Karpas-422 (cell line): ENCODE data around the gene CTIF. TPM values are rescaled to one million over a fixed set of nuclear protein-coding genes. Genes with fewer than 3 reads are reported as not detected.

Experiments used
- DNase-seq: peaks from one replicate; pipeline ENCODE4 v3.0.0-alpha.2; 2015
- H2AFZ ChIP-seq: fragments of 200-600 bp; sonication (generic); 2 replicates; pipeline ENCODE4 v1.6.1; 2014; ENCODE audit warnings: antibody characterized with exemption, low read length, mixed read lengths
- H3K27ac ChIP-seq: fragments of 200-600 bp; sonication (generic); 2 replicates; pipeline ENCODE4 v1.5.1; 2014; ENCODE audit warnings: mild to moderate bottlenecking, low read length, moderate library complexity
- H3K27me3 ChIP-seq: fragments of 200-600 bp; sonication (generic); 2 replicates; pipeline ENCODE4 v1.6.1; 2014; ENCODE audit warnings: low read length, mixed read lengths
- H3K36me3 ChIP-seq: fragments of 200-600 bp; sonication (generic); 2 replicates; pipeline ENCODE4 v1.6.1; 2014; ENCODE audit warnings: low read length, mixed read lengths; ENCODE audit not compliant: insufficient read depth
- H3K4me1 ChIP-seq: fragments of 200-600 bp; sonication (generic); 2 replicates; pipeline ENCODE4 v1.6.1; 2014; ENCODE audit warnings: mild to moderate bottlenecking, low read length, mixed read lengths
- H3K4me2 ChIP-seq: fragments of 200-600 bp; sonication (generic); 2 replicates; pipeline ENCODE4 v1.6.1; 2014; ENCODE audit warnings: low read length, low read depth, mild to moderate bottlenecking; ENCODE audit not compliant: poor library complexity, severe bottlenecking
- H3K4me3 ChIP-seq: fragments of 200-600 bp; sonication (generic); 2 replicates; pipeline ENCODE4 v1.5.1; 2014; ENCODE audit warnings: mild to moderate bottlenecking, antibody characterized with exemption, low read length, mixed read lengths
- H3K79me2 ChIP-seq: fragments of 200-600 bp; sonication (generic); 2 replicates; pipeline ENCODE4 v1.6.1; 2014; ENCODE audit warnings: mild to moderate bottlenecking, low read length, mixed read lengths
- H3K9ac ChIP-seq: fragments of 200-600 bp; sonication (generic); 2 replicates; pipeline ENCODE4 v1.6.0; 2014; ENCODE audit warnings: low read length
- H3K9me2 ChIP-seq: fragments of 200-600 bp; sonication (generic), shearing (Covaris generic); replicated peaks from 2 replicates; pipeline ENCODE4 v1.6.0; 2014; ENCODE audit warnings: mild to moderate bottlenecking, low read length, moderate library complexity; ENCODE audit not compliant: insufficient read depth
- H3K9me3 ChIP-seq: fragments of 300-700, 200-600 bp; sonication (generic); 2 replicates; pipeline ENCODE4 v1.6.1; 2014; ENCODE audit warnings: low read length, mixed read lengths
- H4K20me1 ChIP-seq: fragments of 200-600 bp; sonication (generic); 2 replicates; pipeline ENCODE4 v1.6.1; 2014; ENCODE audit warnings: mild to moderate bottlenecking, antibody characterized with exemption, low read length, low read depth; ENCODE audit not compliant: insufficient read depth
- total RNA-seq: library from RNA; depleted of rRNA; stranded (reverse); fragments of >200 nt; shearing (Covaris generic); gene quantifications from 2 replicates; pipeline ENCODE4 v1.2.3, GENCODE V29; 2014; ENCODE audit warnings: low replicate concordance

The CTIF gene
- total RNA-seq, 1 experiment from 2014 or later, result 0.60 TPM

DNA sequence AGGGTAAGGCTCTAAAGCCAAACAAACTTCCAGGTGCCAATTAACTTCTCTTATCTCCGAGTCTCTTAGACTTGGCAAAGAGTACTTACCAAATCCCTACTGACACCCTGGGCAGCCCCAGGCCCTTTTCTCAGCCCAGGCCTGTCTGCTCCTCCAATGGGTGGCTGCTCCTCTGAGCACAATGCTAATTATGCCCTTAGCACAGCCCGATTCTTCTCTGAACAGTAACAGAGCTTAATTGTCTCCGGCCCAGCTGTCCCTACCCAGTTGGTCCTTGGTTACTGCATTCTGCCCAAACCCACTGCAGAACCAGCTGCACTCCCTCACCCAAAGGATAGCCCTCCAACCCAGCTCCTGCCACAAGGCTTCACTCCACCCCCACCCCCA lies 301.7 kb downstream of the CTIF start:
- peaks cover 17% of the 10 kb centered on the region for H3K4me1 ChIP-seq
- H3K9me3 ChIP-seq, result no peaks in the 10 kb centered on the region
- H3K27me3 ChIP-seq, result no peaks in the 10 kb centered on the region
- H3K79me2 ChIP-seq, result no peaks in the 10 kb centered on the region
- H3K27ac ChIP-seq, result no peak overlapping the region
- H3K9me2 ChIP-seq, result no peaks in the 10 kb centered on the region
- H3K4me3 ChIP-seq, result no peak overlapping the region
- H2AFZ ChIP-seq, result no peak overlapping the region
- DNase-seq, result no peak
- no peak overlapping the region for H3K9ac ChIP-seq
- peaks cover 12% of the 10 kb centered on the region; the same call in 1 of the 2 replicates for H4K20me1 ChIP-seq
- H3K36me3 ChIP-seq, result no peaks in the 10 kb centered on the region
- H3K4me2 ChIP-seq, result no peak overlapping the region

DNA sequence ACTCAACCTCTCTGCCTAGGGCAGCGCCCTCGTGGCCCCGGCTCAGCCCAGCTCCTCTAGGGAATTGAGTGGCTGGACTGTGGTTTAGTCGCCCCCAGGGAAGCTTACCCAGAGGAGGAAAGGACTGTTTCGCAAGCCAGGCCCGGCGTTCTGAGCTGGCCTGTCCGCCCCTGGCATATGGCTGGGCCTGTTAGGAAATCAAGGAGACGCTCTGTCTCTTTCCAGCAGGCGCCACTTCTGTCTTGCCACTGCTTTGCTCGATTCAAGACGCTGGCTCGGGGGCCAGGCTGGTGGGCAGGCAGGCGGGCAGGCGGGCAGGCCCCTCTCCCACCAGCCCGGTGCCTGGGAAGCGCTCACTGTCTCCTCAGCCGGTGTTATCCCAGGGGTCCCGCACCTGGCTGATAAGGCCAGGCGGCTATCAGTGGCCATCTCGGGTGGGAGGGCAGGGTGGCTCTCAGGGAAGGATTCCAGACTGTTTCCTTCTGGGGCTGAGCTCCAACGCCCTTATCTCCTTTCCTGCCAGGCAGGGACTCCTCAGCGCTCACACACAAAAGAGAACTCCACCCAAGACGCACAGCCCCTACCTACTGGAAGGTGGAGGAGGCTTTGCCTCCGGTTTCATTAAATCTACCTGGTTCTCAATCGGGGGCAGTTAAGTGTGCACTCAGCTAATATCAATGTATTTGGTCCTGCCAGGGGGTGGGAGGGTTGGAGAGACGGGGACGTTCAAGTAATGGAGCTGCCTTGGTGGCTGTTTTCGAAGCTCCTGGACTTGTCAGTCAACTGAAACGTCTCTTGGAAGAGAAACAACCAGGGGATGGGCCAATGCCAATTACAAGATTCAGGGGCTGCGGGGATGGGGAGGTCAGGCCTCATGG lies 302.8 kb downstream of the CTIF start:
- Histone ChIP-seq H3K4me1 (peaks cover 17% of the 10 kb centered on the region), H3K4me2 (no peak overlapping the region), H2AFZ (no peak overlapping the region), H3K27me3 (no peaks in the 10 kb centered on the region), H3K27ac (no peak overlapping the region), H3K9me3 (no peaks in the 10 kb centered on the region), H3K4me3 (no peak overlapping the region), H3K9me2 (no peaks in the 10 kb centered on the region), H3K9ac (no peak overlapping the region), H3K36me3 (no peaks in the 10 kb centered on the region), H4K20me1 (peaks cover 12% of the 10 kb centered on the region; the same call in 1 of the 2 replicates), H3K79me2 (no peaks in the 10 kb centered on the region)
- DNase-seq, result no peak

DNA sequence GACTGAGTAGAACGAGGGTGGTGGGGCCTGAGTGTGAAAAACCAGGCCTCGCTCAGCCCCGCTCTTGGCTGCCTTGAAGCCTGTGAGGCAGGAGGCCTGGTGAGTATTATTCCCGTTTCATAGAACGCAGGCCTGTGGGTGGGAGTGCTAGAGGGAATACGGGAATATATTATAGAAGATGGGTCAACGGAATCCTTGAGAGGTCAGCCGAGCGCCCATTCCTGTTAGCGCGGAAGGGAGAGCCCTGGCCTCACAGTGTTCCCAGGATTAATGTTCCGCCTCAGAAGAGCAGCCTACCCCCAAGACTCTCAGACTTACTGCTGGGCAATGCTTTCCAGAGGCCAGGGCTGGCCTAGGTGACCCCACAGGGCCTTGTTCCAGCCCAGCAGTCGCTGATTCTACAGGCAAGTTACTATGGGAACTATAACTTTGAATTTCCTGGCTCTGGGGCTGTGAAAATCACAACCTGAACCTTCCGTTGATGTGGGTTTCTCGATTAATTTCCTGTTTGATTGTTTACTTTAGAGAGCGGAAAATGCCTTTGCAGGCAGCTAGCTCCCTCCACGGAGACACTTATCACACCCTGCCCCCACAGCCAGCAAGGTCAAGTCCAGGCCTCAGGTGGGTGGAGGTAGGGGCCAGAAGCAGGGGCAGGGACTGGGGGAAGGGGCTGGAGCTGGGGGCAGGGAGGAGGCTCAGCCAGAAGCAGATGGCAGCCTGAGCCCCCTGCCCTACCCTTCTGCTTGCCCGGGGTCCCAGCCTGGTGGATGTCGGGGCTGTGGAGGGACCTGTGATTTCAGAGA lies 303.6 kb downstream of the CTIF start:
- Histone ChIP-seq H3K9ac (no peak overlapping the region), H3K4me1 (peaks cover 17% of the 10 kb centered on the region), H4K20me1 (peaks cover 5% of the 10 kb centered on the region; the same call in 1 of the 2 replicates), H3K9me2 (no peaks in the 10 kb centered on the region), H3K27me3 (no peaks in the 10 kb centered on the region), H2AFZ (no peak overlapping the region), H3K36me3 (no peaks in the 10 kb centered on the region), H3K79me2 (no peaks in the 10 kb centered on the region), H3K4me3 (no peak overlapping the region), H3K9me3 (no peaks in the 10 kb centered on the region), H3K27ac (no peak overlapping the region), H3K4me2 (no peak overlapping the region)
- no peak for DNase-seq

DNA sequence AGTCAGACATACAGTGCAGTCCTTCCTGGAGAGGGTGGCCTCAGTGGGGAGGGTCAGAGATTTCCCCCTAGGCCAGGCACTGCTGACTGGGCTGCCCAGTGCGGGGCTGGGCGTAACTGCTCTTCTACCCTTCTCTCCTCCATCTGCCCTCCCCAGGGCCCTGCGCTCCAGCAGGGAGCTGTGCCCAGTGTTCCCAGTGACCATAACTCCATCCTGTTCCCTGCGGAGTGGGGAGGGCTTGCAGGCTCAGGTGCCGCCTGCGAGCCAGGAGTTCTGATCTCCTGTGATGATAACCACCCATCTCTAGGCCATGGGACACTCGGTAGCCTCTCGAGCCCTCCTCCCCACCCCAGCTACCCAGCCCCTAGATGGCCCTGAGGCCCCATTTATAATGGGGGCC lies 304.3 kb downstream of the CTIF start:
- Histone ChIP-seq H4K20me1 (peaks cover 4% of the 10 kb centered on the region; the same call in 1 of the 2 replicates), H3K27ac (no peak overlapping the region), H3K9me2 (no peaks in the 10 kb centered on the region), H3K36me3 (no peaks in the 10 kb centered on the region), H3K79me2 (no peaks in the 10 kb centered on the region), H3K27me3 (no peaks in the 10 kb centered on the region), H3K9ac (no peak overlapping the region), H3K4me2 (no peak overlapping the region), H3K4me3 (no peak overlapping the region), H3K9me3 (no peaks in the 10 kb centered on the region), H3K4me1 (peaks cover 11% of the 10 kb centered on the region), H2AFZ (no peak overlapping the region)
- no peak for DNase-seq

DNA sequence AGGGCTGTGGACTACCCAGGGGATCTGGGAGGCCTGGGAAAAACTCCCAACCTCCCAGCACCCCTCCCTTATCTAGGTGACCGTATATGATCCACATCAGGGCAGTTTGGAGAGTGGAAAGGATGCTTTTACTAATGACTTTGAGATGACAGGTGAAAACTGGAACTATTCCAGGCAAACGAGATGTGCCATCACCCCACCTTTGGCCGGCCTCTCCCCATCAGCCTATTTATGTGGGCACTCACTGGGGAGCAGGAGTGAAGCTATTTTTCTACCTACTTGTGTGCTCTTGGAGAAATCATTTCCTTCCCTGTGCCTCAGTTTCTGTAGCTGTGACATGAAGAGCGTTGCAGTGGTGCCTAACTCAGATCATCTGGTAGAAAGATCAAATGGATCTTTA lies 304.8 kb downstream of the CTIF start:
- Histone ChIP-seq H4K20me1 (peaks cover 2% of the 10 kb centered on the region; the same call in 1 of the 2 replicates), H3K27ac (no peak overlapping the region), H3K79me2 (no peaks in the 10 kb centered on the region), H3K4me1 (peaks cover 6% of the 10 kb centered on the region), H3K4me3 (no peak overlapping the region), H3K9ac (no peak overlapping the region), H3K4me2 (no peak overlapping the region), H3K36me3 (no peaks in the 10 kb centered on the region), H2AFZ (no peak overlapping the region), H3K9me3 (no peaks in the 10 kb centered on the region), H3K27me3 (no peaks in the 10 kb centered on the region), H3K9me2 (no peaks in the 10 kb centered on the region)
- DNase-seq, result no peak

DNA sequence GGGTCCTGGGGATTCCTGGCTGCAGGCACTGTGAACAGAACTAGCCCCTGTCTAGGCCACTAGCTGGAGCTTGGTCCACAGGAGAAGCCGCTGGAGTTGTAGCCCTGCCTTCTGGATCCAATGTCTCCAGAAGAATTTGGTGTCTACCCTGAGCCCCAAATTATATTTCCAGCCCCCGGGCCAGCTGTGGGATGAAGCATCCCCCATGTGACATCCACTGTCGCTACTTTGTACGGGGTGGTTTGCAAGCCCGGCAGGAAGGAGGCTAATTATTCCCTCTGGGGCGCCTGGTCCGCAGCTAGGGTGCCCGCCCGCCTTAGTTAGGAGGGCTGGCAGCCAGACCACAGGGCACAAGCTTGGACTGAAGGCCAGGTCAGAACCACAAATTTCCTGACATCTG lies 305.4 kb downstream of the CTIF start:
- Histone ChIP-seq H4K20me1 (no peaks in the 10 kb centered on the region; the same call in 1 of the 2 replicates), H3K4me2 (no peak overlapping the region), H3K27ac (no peak overlapping the region), H3K4me1 (no peaks in the 10 kb centered on the region), H3K79me2 (no peaks in the 10 kb centered on the region), H3K36me3 (no peaks in the 10 kb centered on the region), H3K9ac (no peak overlapping the region), H3K9me3 (no peaks in the 10 kb centered on the region), H3K4me3 (no peak overlapping the region), H3K27me3 (no peaks in the 10 kb centered on the region), H3K9me2 (no peaks in the 10 kb centered on the region), H2AFZ (no peak overlapping the region)
- no peak for DNase-seq

DNA sequence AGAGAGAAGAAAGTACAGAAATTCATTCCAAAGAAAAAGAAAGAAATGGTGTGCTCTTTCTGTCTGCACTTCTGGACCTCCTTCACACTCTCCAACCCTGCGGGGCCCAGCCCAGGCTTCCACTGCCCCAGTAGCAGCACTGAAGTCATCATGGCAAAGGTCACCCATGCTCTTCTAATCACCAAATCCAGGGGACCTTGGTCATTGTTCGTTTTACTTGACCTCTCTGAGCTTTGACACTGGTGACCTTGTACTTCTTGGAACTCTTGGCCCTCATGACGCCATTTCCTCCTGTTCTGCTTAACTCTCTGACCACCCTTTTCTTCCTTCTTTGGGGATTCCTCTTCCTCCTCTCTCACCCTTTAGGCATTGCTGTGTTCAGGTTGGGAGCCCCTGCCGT lies 306.3 kb downstream of the CTIF start:
- H3K4me1 ChIP-seq, result no peaks in the 10 kb centered on the region

DNA sequence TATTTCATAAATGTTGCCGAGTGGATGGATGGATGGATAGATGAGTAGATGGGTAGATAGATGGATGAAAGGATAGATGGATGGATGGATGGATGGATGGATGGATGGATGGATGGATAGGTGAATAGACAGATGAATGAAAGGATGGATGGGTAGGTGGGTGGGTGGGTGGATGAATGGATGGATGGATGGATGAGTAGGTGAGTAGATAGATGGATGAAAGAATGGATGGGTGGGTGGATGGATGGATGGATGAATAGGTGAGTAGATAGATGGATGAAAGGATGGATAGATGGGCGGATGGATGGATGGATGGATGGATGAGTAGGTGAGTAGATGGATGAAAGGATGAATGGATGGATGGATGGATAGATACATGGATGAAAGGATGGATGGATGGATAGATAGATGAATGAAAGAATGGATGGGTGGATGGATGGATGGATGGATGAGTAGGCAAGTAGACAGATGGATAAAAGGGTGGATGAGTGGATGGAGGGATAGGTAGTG lies 307.6 kb downstream of the CTIF start:
- Histone ChIP-seq H3K36me3 (no peaks in the 10 kb centered on the region), H4K20me1 (no peaks in the 10 kb centered on the region; the same call in 1 of the 2 replicates), H3K27ac (no peak overlapping the region), H3K4me3 (no peak overlapping the region), H3K9me2 (no peaks in the 10 kb centered on the region), H3K79me2 (no peaks in the 10 kb centered on the region), H3K4me2 (no peak overlapping the region), H3K9ac (no peak overlapping the region), H2AFZ (no peak overlapping the region), H3K27me3 (no peaks in the 10 kb centered on the region), H3K9me3 (no peaks in the 10 kb centered on the region), H3K4me1 (no peaks in the 10 kb centered on the region)
- no peak for DNase-seq

More for the DNA sequence above, 306.3 kb downstream of the CTIF start:
- H3K4me3 ChIP-seq, result no peak overlapping the region
- H3K27ac ChIP-seq, result no peak overlapping the region
- H3K9me3 ChIP-seq, result no peaks in the 10 kb centered on the region
- no peak overlapping the region for H3K9ac ChIP-seq
- H3K4me2 ChIP-seq, result no peak overlapping the region
- no peaks in the 10 kb centered on the region for H3K36me3 ChIP-seq
- H3K79me2 ChIP-seq, result no peaks in the 10 kb centered on the region
- H3K27me3 ChIP-seq, result no peaks in the 10 kb centered on the region
- no peaks in the 10 kb centered on the region for H3K9me2 ChIP-seq
- H2AFZ ChIP-seq, result no peak overlapping the region
- no peaks in the 10 kb centered on the region; the same call in 1 of the 2 replicates for H4K20me1 ChIP-seq
- no peak for DNase-seq
